Measurements from ENCODE around the gene ZNF577.
A peak's percentile ranks its signal among the peaks of the same experiment; 100 is the strongest.

Gene ZNF577

DNA sequence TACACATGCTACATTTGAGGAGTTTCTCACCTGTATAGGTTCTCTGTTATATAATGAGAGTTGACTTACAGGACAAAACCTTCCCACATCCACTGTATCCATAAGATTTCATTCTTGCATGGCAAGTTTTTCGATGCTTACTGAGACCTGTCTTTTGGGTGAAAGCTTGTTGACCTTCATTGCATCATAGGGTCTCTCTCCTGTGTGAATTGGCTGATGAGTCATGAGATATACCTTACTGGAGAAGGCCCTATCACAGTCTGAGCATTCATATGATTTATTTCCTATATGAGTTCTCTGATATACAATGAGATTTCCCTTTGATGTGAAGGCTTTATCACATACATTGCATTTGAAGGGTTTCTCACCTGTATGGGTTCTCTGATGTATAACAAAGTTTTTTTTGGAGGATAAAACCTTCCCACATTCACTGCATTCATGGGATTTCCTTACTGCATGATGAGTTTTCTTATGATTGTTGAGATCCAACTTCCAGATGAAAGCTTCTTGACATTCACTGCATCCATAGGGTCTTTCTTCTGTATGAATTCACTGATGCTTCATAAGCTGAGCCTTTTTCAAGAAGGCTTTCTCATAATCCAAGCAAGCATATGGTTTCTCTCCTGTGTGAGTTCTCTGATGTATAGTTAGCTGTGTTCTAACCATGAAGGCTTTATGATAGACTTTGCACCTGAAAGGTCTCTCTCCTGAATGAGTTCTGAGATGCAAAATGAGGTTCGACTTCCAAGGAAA, 25.7 kb downstream of the ZNF577 start:
- no peak for DNase-seq

DNA sequence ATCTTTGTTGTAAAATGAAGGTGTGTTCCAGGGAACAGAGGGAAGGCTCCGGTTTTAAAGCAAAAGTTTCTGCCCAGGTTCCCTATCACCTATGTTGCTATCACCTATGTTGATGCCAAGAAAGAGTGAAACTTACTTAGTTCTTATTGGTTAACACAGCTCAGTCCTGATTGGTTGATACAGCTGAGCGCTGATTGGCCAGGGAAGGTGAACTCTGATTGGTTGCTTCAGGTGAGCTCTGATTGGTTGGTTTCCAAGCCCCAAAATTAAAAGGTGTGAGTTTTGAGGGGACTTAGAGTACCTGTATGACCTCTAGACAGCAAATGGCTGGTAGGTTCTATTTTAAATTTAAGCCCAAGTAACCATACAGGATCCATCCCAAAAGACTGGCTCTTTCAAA, 50.6 kb downstream of the ZNF577 start:
- no peak for DNase-seq

DNA sequence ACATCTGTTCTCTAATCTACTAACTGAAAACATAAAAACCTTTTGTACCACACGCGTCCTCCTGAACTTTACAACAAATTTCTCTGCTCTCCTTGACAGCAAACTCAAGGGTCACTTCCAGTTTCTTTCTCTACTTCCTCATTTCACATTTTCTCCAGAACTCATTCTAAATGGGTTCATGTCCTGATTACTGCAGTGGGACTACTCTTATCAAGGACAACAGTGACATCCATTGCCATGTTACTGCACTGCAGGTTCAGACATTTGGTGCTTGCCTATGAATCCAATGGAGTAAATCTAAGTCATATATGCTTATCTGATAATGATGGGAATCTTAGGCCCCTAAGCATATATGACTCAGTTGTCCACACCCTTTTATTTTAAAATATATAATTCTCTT, 57.5 kb downstream of the ZNF577 start:
- peak; percentile 43 for DNase-seq

DNA sequence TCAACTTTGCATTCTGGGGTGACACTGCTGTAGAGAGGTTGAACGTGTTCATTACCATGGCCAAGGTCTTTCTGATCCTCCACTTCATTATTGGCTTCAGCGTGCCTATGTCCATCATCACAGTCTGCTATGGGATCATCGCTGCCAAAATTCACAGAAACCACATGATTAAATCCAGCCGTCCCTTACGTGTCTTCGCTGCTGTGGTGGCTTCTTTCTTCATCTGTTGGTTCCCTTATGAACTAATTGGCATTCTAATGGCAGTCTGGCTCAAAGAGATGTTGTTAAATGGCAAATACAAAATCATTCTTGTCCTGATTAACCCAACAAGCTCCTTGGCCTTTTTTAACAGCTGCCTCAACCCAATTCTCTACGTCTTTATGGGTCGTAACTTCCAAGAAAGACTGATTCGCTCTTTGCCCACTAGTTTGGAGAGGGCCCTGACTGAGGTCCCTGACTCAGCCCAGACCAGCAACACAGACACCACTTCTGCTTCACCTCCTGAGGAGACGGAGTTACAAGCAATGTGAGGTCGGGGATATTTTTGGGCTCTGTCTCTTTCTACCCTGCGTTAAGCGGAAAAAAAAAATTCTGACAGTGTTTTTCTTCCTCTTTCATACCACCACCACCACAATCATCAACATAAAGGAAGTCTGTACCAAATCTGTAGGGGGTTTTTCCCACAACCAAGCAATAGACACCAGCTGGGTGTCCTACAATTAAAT, 63.3 kb downstream of the ZNF577 start:
- DNase-seq, result no peak

DNA sequence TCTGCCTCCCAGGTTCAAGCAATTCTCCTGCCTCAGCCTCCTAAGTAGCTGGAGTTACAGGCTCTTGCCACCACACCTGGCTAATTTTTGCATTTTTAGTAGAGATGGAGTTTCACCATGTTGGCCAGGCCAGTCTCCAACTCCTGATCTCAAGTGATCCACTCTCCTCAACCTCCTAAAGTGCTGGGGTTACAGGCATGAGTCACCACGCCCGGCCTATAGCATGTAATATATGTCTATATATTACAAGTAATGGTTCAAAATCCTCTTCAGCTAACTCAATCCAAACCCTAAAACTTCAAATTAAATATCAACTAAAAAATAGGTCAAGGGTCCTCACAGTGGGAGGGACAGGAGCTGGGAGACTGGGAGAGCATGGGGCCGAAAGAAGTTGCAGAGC, 64.8 kb downstream of the ZNF577 start:
- DNase-seq, result no peak

DNA sequence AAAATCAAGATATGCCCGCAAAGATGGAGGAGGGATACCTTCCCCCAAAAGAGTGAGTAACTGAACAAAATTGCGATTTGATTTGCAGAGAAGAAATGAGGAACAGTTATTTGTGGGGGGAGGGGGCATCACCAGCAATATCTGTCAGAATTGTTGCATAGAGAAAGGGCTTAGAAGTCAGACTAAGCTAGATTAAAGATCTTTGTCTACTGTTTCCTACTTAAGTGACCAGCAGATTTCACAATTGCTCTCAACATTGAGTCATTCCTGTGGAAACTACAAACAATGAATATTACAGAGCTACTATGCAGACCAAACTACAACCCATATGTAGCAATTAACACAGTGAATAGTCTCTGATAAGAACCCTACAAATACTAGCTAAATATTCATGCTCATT, 65.4 kb downstream of the ZNF577 start:
- peak; percentile 63 for DNase-seq

DNA sequence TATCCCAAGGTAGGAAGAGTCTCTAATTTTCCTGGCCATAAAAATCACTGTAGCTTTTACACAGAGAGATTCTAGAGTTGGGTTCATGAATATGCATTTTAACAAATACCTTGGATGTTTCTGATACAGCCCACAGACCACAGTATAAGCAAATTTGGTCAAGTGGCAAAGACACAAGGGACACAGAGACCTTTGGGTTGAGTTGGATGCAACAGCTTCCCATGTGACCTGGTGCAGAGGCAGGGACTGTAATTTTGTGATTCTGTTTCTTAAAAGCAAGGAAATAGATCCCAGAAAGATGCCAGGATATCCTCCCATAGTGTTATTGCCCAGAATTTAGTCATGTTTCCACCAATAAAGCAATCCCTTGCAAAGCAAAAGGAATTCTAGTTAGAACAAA, 65.8 kb downstream of the ZNF577 start:
- no peak for DNase-seq

DNA sequence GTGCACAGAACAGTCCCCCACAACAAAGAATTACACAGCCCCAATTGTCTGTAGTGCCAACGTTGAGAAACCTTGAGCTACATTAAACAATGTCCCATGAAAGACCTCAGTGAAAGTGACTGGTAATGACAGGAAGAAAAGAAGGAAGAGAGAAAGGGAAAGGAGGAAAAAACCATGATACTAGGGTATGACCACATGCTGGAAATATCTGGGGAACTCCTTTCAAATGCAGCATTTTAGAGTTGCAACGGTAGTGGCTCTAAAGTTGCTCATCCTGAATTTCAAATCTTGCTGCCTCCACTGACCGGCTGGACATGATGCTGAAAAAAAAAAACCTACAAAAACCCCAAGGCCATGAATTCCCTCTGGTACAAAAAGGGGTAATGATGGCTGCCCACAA, 66.3 kb downstream of the ZNF577 start:
- DNase-seq, result no peak

All from GF-D8 (cell line).